ENCODE data around the gene DCAF5.

GRCh38 chr14:69101331-69101826 is 51.5 kb downstream of the DCAF5 start:
- TF ChIP-seq CTCF (IDR thresholded peaks at IDR 0.05) (peak; percentile 8 to 59 (median 50)), POLR2A (IDR thresholded peaks at IDR 0.05) (no peak)

Measured in ovary (tissue), 3 donors.